Measurements from ENCODE around the gene PNRC1.
"Not testable (repeated sequence)": the region's sequence is repeated elsewhere in the genome, so short reads cannot be mapped to it uniquely, and the experiment has no call there.

PNRC1 gene

DNA sequence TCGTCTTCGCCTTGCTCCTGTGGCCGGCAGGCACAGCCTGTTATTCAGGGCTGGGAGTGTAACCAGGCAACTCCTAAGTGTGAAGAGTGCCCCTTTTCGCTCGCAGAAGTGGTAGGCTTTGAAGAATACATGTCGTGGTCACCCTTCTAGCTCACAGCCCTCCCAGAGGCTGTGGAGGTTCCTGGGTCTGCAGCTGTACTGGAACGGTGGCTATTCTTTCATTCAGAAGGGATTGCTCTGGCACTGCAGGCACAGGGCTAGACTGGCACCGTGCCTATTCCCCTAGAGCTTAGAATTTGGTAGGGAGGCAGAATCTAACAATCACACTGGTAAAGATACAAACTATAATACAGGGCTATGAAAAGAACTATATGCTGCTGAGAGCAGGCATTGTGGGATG lies 38.4 kb downstream of the PNRC1 start:
- no peak for DNase-seq (ENCODE audit: low read depth)
- no peak overlapping the region for H3K4me3 ChIP-seq (ENCODE audit: low read depth, low read length)
- no peak for TF ChIP-seq CTCF (IDR thresholded peaks at IDR 0.05; ENCODE audit: low read depth, low read length, missing control alignments)

- H3K4me3 ChIP-seq (ENCODE audit: low read depth, low read length), result no peak overlapping the region
- DNase-seq (ENCODE audit: low read depth), result no peak
- TF ChIP-seq CTCF (IDR thresholded peaks at IDR 0.05; ENCODE audit: low read depth, low read length, missing control alignments), result no peak
Measured at GRCh38 chr6:89120371-89120770, 39.8 kb downstream of the PNRC1 start.

DNA sequence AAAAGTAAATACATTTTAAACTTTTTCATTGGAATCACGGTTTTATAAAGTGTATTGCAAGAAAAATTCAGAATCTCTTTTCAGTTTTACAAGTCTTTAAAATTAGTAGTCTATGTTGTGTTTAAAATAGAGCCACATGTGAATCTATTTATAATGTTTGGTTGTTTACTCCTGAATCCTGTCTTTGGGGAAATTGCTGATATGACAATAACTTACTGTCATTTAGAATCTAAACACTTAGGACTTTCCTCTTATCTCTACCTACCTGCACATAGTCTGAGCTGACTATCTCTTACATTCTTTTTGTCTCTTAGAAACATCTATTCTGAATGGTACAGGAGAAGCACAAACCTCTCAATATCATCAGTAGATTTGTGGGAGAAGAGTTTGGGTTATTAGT lies 41.4 kb downstream of the PNRC1 start:
- no peak for TF ChIP-seq CTCF (IDR thresholded peaks at IDR 0.05; ENCODE audit: low read depth, low read length, missing control alignments)
- no peak for DNase-seq (ENCODE audit: low read depth)
- H3K4me3 ChIP-seq (ENCODE audit: low read depth, low read length), result no peak overlapping the region

DNA sequence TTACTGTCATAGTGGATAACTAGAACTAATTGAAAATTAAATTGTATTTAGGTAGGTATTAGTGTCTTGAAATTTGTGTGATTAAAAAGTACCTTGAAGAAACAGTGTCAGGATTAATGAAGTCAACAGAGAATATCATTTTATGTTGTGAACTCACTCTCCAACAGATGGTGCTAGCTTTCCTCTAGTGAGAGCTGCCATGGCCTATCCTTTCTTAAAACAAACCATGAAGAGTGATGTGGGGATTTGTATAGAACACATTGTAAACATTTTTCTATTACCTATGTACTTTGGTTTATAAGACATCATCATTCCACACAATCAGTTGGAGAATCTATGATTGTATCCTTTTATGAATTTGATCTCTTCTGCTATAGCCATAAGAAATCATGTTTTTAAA lies 42.1 kb downstream of the PNRC1 start:
- peak; percentile 49 for TF ChIP-seq CTCF (IDR thresholded peaks at IDR 0.05; ENCODE audit: low read depth, low read length, missing control alignments)
- no peak for DNase-seq (ENCODE audit: low read depth)
- H3K4me3 ChIP-seq (ENCODE audit: low read depth, low read length), result no peak overlapping the region

- not testable (repeated sequence) for H3K4me3 ChIP-seq (ENCODE audit: low read depth, low read length); DNase-seq (ENCODE audit: low read depth)
Measured at GRCh38 chr6:89128256-89128671, 47.7 kb downstream of the PNRC1 start.

DNA sequence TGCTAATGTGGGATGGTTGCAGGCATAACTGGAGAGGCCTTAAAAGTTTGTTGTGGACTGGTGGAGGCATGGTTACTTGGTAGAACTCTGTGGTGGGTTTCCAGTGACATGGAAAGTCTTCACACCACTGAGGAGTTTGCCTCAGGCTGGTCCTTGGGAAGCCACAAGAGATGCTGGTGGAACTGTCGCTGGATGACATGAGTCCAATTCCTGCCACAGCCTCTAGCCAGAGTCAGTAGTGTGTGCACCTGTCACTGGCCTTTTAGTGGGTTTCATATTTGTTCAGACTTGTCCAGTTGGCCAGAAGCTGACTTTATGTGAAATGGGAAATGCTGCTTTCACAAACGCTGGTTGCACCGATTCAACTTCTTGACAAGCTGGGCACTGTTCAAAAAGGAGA lies 51.0 kb downstream of the PNRC1 start:
- no peak for DNase-seq (ENCODE audit: low read depth)
- no peak for TF ChIP-seq CTCF (IDR thresholded peaks at IDR 0.05; ENCODE audit: low read depth, low read length, missing control alignments)

GRCh38 chr6:89132057-89132456 lies 51.5 kb downstream of the PNRC1 start:
- TF ChIP-seq CTCF (IDR thresholded peaks at IDR 0.05; ENCODE audit: low read depth, low read length, missing control alignments), result no peak
- H3K4me3 ChIP-seq (ENCODE audit: low read depth, low read length), result no peak overlapping the region
- no peak for DNase-seq (ENCODE audit: low read depth)

More for the DNA sequence above, 51.0 kb downstream of the PNRC1 start:
- no peak overlapping the region for H3K4me3 ChIP-seq (ENCODE audit: low read depth, low read length)

DNA sequence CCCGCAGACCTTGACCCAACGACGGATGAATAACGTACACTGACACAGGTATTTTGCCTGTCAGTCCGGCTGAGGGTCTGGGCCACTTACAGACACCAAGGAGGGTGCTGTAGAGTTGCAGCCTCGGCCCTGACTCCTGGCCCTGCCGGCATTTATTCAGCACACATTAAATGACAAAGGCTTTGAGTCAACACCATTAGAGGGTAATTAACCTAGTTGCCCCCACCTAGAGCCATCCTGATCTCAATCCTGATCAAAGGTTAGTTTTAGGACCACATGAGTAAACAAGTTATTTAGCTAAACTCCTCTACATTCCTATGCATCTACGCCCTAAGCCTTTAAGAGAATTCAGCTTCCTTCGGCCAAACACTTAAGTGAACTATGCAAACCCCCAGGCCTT lies 53.4 kb downstream of the PNRC1 start:
- TF ChIP-seq CTCF (IDR thresholded peaks at IDR 0.05; ENCODE audit: low read depth, low read length, missing control alignments), result no peak
- no peak overlapping the region for H3K4me3 ChIP-seq (ENCODE audit: low read depth, low read length)
- no peak for DNase-seq (ENCODE audit: low read depth)
